ENCODE measurements around the gene DSTN.
A peak's percentile ranks its signal among the peaks of the same experiment; 100 is the strongest.

Gene DSTN

DNA sequence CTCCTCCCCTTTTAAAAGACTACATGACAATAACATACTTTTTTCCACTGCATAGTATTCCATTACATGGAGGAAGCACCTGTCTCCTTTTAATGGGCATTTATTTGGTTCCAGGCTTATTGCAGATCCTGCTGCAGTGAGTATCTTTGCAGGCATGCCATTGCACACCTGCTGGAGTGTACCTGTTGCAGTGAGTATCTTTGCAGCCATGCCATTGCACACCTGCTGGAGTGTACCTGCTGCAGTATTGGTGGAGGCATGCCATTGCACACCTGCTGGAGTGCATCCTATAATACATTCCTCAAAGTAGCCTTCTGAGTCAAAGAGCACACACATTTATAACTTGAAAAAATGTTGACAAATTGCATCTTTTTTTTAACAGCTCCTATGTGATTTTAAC is 40.3 kb upstream of the DSTN start:
- no peak overlapping the region for H3K4me3 ChIP-seq (ENCODE audit: low read length)
- no peak for TF ChIP-seq CTCF (conservative IDR thresholded peaks at IDR 0.05; ENCODE audit: low read depth, low read length)
- DNase-seq (ENCODE audit: low read depth), result no peak

GRCh38 chr20:17530153-17530552 is 39.7 kb upstream of the DSTN start:
- DNase-seq (ENCODE audit: low read depth), result no peak
- no peak overlapping the region for H3K4me3 ChIP-seq (ENCODE audit: low read length)
- TF ChIP-seq CTCF (conservative IDR thresholded peaks at IDR 0.05; ENCODE audit: low read depth, low read length), result no peak

- H3K4me3 ChIP-seq (ENCODE audit: low read length), result peak within 1 kb of the TSS; percentile 45
- DNase-seq (ENCODE audit: low read depth), result no peak
- no peak for TF ChIP-seq CTCF (conservative IDR thresholded peaks at IDR 0.05; ENCODE audit: low read depth, low read length)
Observed at GRCh38 chr20:17530716-17531664, 38.9 kb upstream of the DSTN start, which contains the start of gene BFSP1. TSS of gene BFSP1 (minus strand) at chr20:17531379. CDS start at chr20:17531329, 50 bp downstream.

GRCh38 chr20:17531665-17532025 is 38.2 kb upstream of the DSTN start:
- no peak for DNase-seq (ENCODE audit: low read depth)
- TF ChIP-seq CTCF (conservative IDR thresholded peaks at IDR 0.05; ENCODE audit: low read depth, low read length), result no peak
- H3K4me3 ChIP-seq (ENCODE audit: low read length), result peak overlapping the region; percentile 42

GRCh38 chr20:17533396-17533795 is 36.5 kb upstream of the DSTN start:
- DNase-seq (ENCODE audit: low read depth), result no peak
- H3K4me3 ChIP-seq (ENCODE audit: low read length), result no peak overlapping the region
- no peak for TF ChIP-seq CTCF (conservative IDR thresholded peaks at IDR 0.05; ENCODE audit: low read depth, low read length)

GRCh38 chr20:17534077-17534476 is 35.8 kb upstream of the DSTN start:
- no peak for TF ChIP-seq CTCF (conservative IDR thresholded peaks at IDR 0.05; ENCODE audit: low read depth, low read length)
- no peak for DNase-seq (ENCODE audit: low read depth)
- no peak overlapping the region for H3K4me3 ChIP-seq (ENCODE audit: low read length)

- peak; percentile 91 for TF ChIP-seq CTCF (conservative IDR thresholded peaks at IDR 0.05; ENCODE audit: low read depth, low read length)
- H3K4me3 ChIP-seq (ENCODE audit: low read length), result no peak overlapping the region
- DNase-seq (ENCODE audit: low read depth), result no peak
Observed at GRCh38 chr20:17536944-17537444, 32.9 kb upstream of the DSTN start.
